Uterus (tissue), 2 donors: ENCODE results near the gene LAX1.

Experiments
- POLR2A ChIP-seq, 2 donors: fragments of 450-650 bp; IDR thresholded peaks; one replicate each; pipeline ENCODE4 v1.6.1; 2016; ENCODE audit warnings: antibody characterized with exemption in 2 of 2, mild to moderate bottlenecking in 1 of 2, moderate library complexity in 1 of 2
- TF ChIP-seq, protein P1 (sequence below), 4 experiments: fragments of 200-600 bp in 2 of 4; fragments of 450-650 bp in 2 of 4; sonication (generic) in 2 of 4; IDR thresholded peaks; one replicate each; pipeline ENCODE4 v1.5.1; 2016 to 2019; ENCODE audit warnings: antibody characterized with exemption in 4 of 4, mild to moderate bottlenecking in 2 of 4, moderate library complexity in 1 of 4

DNA sequence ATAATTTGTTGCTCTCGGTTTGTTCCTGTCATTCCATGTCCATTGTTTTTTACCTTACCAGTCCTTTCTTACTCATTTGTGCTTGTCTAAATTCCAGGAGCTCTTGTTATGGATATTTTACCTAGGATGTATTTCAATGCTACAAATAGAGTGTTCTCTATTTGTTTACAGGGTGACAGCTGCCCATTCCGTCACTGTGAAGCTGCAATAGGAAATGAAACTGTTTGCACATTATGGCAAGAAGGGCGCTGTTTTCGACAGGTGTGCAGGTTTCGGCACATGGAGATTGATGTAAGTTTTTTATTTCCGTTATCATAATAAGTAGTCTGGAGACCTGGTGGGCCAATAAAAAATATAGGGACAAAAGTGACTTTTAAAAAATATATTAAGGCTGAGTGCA lies 53.4 kb downstream of the LAX1 start:
- TF ChIP-seq, protein P1, sequence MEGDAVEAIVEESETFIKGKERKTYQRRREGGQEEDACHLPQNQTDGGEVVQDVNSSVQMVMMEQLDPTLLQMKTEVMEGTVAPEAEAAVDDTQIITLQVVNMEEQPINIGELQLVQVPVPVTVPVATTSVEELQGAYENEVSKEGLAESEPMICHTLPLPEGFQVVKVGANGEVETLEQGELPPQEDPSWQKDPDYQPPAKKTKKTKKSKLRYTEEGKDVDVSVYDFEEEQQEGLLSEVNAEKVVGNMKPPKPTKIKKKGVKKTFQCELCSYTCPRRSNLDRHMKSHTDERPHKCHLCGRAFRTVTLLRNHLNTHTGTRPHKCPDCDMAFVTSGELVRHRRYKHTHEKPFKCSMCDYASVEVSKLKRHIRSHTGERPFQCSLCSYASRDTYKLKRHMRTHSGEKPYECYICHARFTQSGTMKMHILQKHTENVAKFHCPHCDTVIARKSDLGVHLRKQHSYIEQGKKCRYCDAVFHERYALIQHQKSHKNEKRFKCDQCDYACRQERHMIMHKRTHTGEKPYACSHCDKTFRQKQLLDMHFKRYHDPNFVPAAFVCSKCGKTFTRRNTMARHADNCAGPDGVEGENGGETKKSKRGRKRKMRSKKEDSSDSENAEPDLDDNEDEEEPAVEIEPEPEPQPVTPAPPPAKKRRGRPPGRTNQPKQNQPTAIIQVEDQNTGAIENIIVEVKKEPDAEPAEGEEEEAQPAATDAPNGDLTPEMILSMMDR (IDR thresholded peaks at IDR 0.05) = no peak
- TF ChIP-seq POLR2A (IDR thresholded peaks at IDR 0.05) = no peak
